Transverse colon (tissue), 4 donors: Measurements from ENCODE around the gene TFEB. TPM values are rescaled to one million over a fixed set of nuclear protein-coding genes. Genes with fewer than 3 reads are reported as not detected.

Experiments
- DNase-seq: peaks from one replicate; pipeline ENCODE4 v3.0.0-alpha.2; 2019
- H3K27ac ChIP-seq, 4 donors: fragments of 200-600 bp; sonication (generic); 2 replicates each; pipeline ENCODE4 v1.5.1; 2016 to 2018; ENCODE audit warnings: inconsistent platforms in 4 of 4
- H3K27me3 ChIP-seq: fragments of 200-600 bp; sonication (generic); 2 replicates; pipeline ENCODE4 v1.5.1; 2017; ENCODE audit warnings: inconsistent platforms
- H3K36me3 ChIP-seq, 4 donors: fragments of 200-600 bp; sonication (generic); 2 replicates each; pipeline ENCODE4 v1.5.1; 2017 to 2019; ENCODE audit warnings: inconsistent platforms in 4 of 4
- H3K4me1 ChIP-seq, 4 donors: fragments of 200-600 bp; sonication (generic); 2 replicates each; pipeline ENCODE4 v1.5.1; 2017 to 2020; ENCODE audit warnings: inconsistent platforms in 4 of 4
- H3K4me3 ChIP-seq, 4 donors: fragments of 200-600 bp; sonication (generic); 1 replicate in 1 of 4; 2 replicates in 3 of 4; pipeline versions ENCODE4 v1.5.1 to v1.6.1; 2017 to 2019; ENCODE audit warnings: inconsistent platforms in 4 of 4
- H3K9me3 ChIP-seq, 2 donors: fragments of 200-600 bp; sonication (generic); 2 replicates each; pipeline ENCODE4 v1.5.1; 2017 to 2019; ENCODE audit warnings: inconsistent platforms in 2 of 2
- CTCF ChIP-seq, 5 experiments: fragments of 200-600 bp in 3 of 5; fragments of 450-650 bp in 2 of 5; sonication (generic) in 3 of 5; IDR thresholded peaks; 1 replicate in 2 of 5; 2 replicates in 3 of 5; pipeline ENCODE4 v1.5.1; 2016 to 2017; ENCODE audit warnings: antibody characterized with exemption in 5 of 5, inconsistent platforms in 3 of 5, mild to moderate bottlenecking in 2 of 5, moderate library complexity in 1 of 5
- EP300 ChIP-seq: sonication (generic); formaldehyde crosslinking; IDR thresholded peaks from one replicate; pipeline ENCODE4 v1.6.1; 2017; ENCODE audit warnings: antibody characterized with exemption, low read depth
- POLR2A ChIP-seq: fragments of 450-650 bp; IDR thresholded peaks from one replicate; pipeline ENCODE4 v1.6.1; 2016; ENCODE audit warnings: antibody characterized with exemption, mild to moderate bottlenecking, moderate library complexity
- POLR2AphosphoS5 ChIP-seq, 3 donors: sonication (generic); formaldehyde crosslinking; IDR thresholded peaks; one replicate each; pipeline ENCODE4 v1.6.1; 2016; ENCODE audit warnings: antibody characterized with exemption in 3 of 3
- WGBS, 2 donors: methylation state at CpG; one replicate each; pipeline ENCODE4 v1.1.5; 2018; ENCODE audit warnings: low coverage in 1 of 2; 5-methylcytosine and 5-hydroxymethylcytosine counted together
- in situ Hi-C, 4 donors: fragments of 200-750 bp; cut with MboI; loops; one replicate each; pipeline versions ENCODE4 v1.15.0 to v1.15.1; 2017; ENCODE audit warnings: low sequenced_read_pairs in 3 of 4, low pct_ligation_motif_present in 1 of 4, low pct_unique_long_range_greater_than_20kb in 1 of 4
- intact Hi-C: fragments of 100-400 bp; cut with DNase I; formaldehyde crosslinking; loops from one replicate; pipeline ENCODE4 v1.15.1; 2023; ENCODE audit warnings: low total_unique reads
- total RNA-seq, 4 donors: library from RNA; depleted of rRNA; stranded (reverse); fragments of >200 nt; gene quantifications; one replicate each; pipeline ENCODE4 v1.1.0, GENCODE V29; 2016

TFEB gene
- total RNA-seq, 4 donors from 2014 or later: 30.4 to 47.1 (median 38.1) TPM

DNA sequence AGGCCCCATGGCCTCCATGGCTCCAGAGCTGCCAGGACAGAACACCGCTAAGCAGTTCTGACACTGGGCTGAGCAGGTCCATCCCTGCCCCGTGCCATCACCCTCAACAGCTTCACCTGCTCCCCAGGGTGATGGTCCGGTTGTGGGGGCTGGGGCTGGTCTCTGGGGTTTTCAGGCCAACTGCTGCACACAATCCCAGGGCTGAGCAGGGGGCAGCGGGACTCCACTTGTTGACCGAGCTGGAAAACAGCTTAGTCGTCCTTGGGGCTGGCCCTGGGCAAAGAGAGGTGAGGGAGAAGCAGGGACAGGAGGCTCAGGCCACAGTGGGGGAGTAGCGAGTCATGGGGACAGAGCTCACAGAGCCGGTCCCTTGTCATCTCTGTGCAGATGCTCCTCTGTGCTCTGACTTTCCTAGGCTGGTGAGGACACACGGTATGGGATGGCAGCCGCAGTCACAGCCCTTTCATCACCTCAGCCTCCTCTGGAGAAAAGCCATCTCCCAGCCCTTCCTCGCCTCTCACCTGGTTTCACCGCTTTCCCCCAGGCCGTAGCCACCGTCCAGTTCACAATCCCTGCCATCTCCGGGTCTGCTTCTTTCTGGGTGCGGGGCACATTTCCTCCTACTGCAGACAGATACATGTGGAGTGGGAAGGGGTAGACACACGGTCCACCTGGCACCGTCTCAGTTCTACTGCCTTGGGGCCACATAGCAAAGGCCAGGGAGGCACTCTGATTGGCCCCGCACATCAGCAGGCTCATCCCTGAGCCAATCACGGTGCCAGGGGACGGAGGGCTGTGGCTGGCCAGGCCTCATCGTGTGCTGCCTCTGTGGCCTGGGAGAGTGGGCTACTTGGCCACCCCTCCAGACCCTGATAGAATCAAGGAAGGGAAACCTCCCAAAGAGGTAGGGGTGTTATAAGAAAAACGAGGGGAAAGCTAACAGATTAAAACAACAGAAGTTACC, 78.0 kb downstream of the TFEB start:
- Histone ChIP-seq H3K27ac (no peak overlapping the region), H3K4me1 (no peaks in the 10 kb centered on the region), H3K36me3 (no peaks in the 10 kb centered on the region), H3K4me3 (no peak overlapping the region), H3K27me3 (peaks cover 46% of the 10 kb centered on the region), H3K9me3 (no peaks in the 10 kb centered on the region)
- DNase-seq: no peak
- in situ Hi-C loops: no loop called here
- TF ChIP-seq EP300: no peak
- WGBS, 2 donors: 17 to 77% methylated on average over 1 to 23 of the region's 23 CpGs
- intact Hi-C loops: no loop called here

GRCh38 chr6:41656002-41656691, 79.3 kb downstream of the TFEB start:
- no peak overlapping the region for H3K27ac ChIP-seq

DNA sequence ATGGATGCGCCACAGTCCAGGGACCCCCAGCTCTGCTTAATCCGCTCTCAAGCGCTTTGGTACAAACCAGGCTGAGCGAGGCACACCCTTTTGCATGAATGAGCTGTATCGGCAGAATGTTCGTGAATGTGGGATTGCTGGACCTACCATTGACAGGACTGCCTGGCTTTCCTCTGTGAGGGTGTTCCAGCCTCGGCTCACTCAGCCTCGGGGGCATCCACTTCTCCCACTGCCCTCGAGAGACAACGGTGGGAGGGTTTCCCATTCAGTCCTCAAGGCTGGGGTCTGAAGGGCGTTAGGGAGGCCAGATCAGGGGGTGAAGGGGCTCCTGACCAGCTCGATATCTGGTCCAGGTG, 79.8 kb downstream of the TFEB start:
- no peaks in the 10 kb centered on the region for H3K36me3 ChIP-seq
- 61% methylated on average over 12 of the region's 12 CpGs; no CpG with 5 or more reads in 1 of the 2 donors for WGBS, 2 donors

More at GRCh38 chr6:41656002-41656691, 79.3 kb downstream of the TFEB start:
- WGBS, 2 donors: 59% methylated on average over 14 of the region's 14 CpGs; no CpG with 5 or more reads in 1 of the 2 donors
- no peak for DNase-seq
- Histone ChIP-seq H3K27me3 (peaks cover 38% of the 10 kb centered on the region), H3K4me1 (no peaks in the 10 kb centered on the region), H3K4me3 (no peak overlapping the region), H3K9me3 (no peaks in the 10 kb centered on the region), H3K36me3 (no peaks in the 10 kb centered on the region)
- intact Hi-C loops (no loop called here), in situ Hi-C loops (no loop called here)
- no peak for TF ChIP-seq EP300
- TF ChIP-seq POLR2A: no peak
- no peak for TF ChIP-seq POLR2AphosphoS5 (IDR thresholded peaks at IDR 0.05)
- TF ChIP-seq CTCF (IDR thresholded peaks at IDR 0.05): no peak

GRCh38 chr6:41655176-41655575, 80.2 kb downstream of the TFEB start:
- WGBS, 2 donors: 84 to 90% methylated on average over 2 to 8 of the region's 8 CpGs
- Histone ChIP-seq H3K27me3 (peaks cover 31% of the 10 kb centered on the region), H3K27ac (no peak overlapping the region), H3K9me3 (no peaks in the 10 kb centered on the region), H3K4me3 (no peak overlapping the region), H3K4me1 (no peaks in the 10 kb centered on the region), H3K36me3 (no peaks in the 10 kb centered on the region)
- no peak for DNase-seq
- in situ Hi-C loops: no loop called here
- intact Hi-C loops: no loop called here
- TF ChIP-seq POLR2A: no peak
- TF ChIP-seq CTCF (IDR thresholded peaks at IDR 0.05): no peak
- no peak for TF ChIP-seq EP300
- no peak for TF ChIP-seq POLR2AphosphoS5 (IDR thresholded peaks at IDR 0.05)

More for the DNA sequence above, 79.8 kb downstream of the TFEB start:
- no peak for DNase-seq
- no peaks in the 10 kb centered on the region for H3K4me1 ChIP-seq
- no peak overlapping the region for H3K27ac ChIP-seq
- in situ Hi-C loops (no loop called here), intact Hi-C loops (no loop called here)
- no peak overlapping the region for H3K4me3 ChIP-seq
- H3K27me3 ChIP-seq: peaks cover 34% of the 10 kb centered on the region
- no peaks in the 10 kb centered on the region for H3K9me3 ChIP-seq
- no peak for TF ChIP-seq EP300
- no peak for TF ChIP-seq POLR2A
- TF ChIP-seq CTCF (IDR thresholded peaks at IDR 0.05): no peak
